Fibroblast of lung (primary cell): ENCODE measurements around the gene CD276. TPM values are rescaled to one million over a fixed set of nuclear protein-coding genes. Genes with fewer than 3 reads are reported as not detected.

ENCODE experiments used
- DNase-seq, 2 donors: peaks; one replicate each; pipeline versions ENCODE4 v3.0.0 to v3.0.0-alpha.2; 2010; ENCODE audit warnings: low read depth in 2 of 2
- H2AFZ ChIP-seq: 2 replicates; pipeline ENCODE4 v1.5.1; 2012; ENCODE audit warnings: low read length, control low read depth, inconsistent platforms
- H3K27ac ChIP-seq: 2 replicates; pipeline ENCODE4 v1.5.1; 2011; ENCODE audit warnings: low read length, control low read depth; ENCODE audit not compliant: insufficient read depth
- H3K27me3 ChIP-seq: 2 replicates; pipeline ENCODE4 v1.5.1; 2011; ENCODE audit warnings: mild to moderate bottlenecking, low read length; ENCODE audit not compliant: control insufficient read depth, insufficient read depth
- H3K36me3 ChIP-seq: 2 replicates; pipeline ENCODE4 v1.5.1; 2011; ENCODE audit warnings: low read length; ENCODE audit not compliant: control insufficient read depth, insufficient read depth
- H3K4me1 ChIP-seq: 2 replicates; pipeline ENCODE4 v1.5.1; 2011; ENCODE audit warnings: low read length; ENCODE audit not compliant: control insufficient read depth, insufficient read depth; ENCODE audit errors: extremely low read depth
- H3K4me2 ChIP-seq: 2 replicates; pipeline ENCODE4 v1.5.1; 2011; ENCODE audit warnings: low read length, control low read depth; ENCODE audit not compliant: insufficient read depth; ENCODE audit errors: extremely low read depth
- H3K4me3 ChIP-seq, 4 experiments: fragments of 200-600 bp in 1 of 4; sonication (generic) in 1 of 4; replicated peaks in 1 of 4; 2 replicates each; pipeline ENCODE4 v1.5.1; 2011 to 2016; ENCODE audit warnings: low read length in 4 of 4, low read depth in 3 of 4, mild to moderate bottlenecking in 3 of 4, control low read depth in 2 of 4, inconsistent platforms in 1 of 4, mixed read lengths in 1 of 4; ENCODE audit not compliant: insufficient read depth in 1 of 4; ENCODE audit errors: control extremely low read depth in 1 of 4
- H3K79me2 ChIP-seq: 2 replicates; pipeline ENCODE4 v1.5.1; 2012; ENCODE audit warnings: mild to moderate bottlenecking, low read length, inconsistent platforms; ENCODE audit not compliant: control insufficient read depth, insufficient read depth
- H3K9ac ChIP-seq: 2 replicates; pipeline ENCODE4 v1.5.1; 2011; ENCODE audit warnings: mild to moderate bottlenecking, low read length, control low read depth; ENCODE audit not compliant: insufficient read depth
- H3K9me3 ChIP-seq: 2 replicates; pipeline ENCODE4 v1.5.1; 2012; ENCODE audit warnings: low read depth, low read length; ENCODE audit not compliant: control insufficient read depth, insufficient read depth
- H4K20me1 ChIP-seq: 2 replicates; pipeline ENCODE4 v1.5.1; 2011; ENCODE audit warnings: low read length; ENCODE audit not compliant: control insufficient read depth, insufficient read depth; ENCODE audit errors: extremely low read depth
- EZH2 ChIP-seq: IDR thresholded peaks from 2 replicates; pipeline ENCODE4 v1.5.1; 2012; ENCODE audit warnings: low read length, control low read depth, mild to moderate bottlenecking; ENCODE audit errors: missing control alignments
- polyA plus RNA-seq, 2 donors: library from polyadenylated mRNA; depleted of rRNA in 1 of 2; stranded (reverse) in 1 of 2; unstranded in 1 of 2; fragments of >200 nt; gene quantifications; 2 replicates each; pipeline ENCODE4 v1.2.1, GENCODE V29; 2011 to 2012; ENCODE audit warnings: missing spikeins in 1 of 2
- total RNA-seq: library from RNA; depleted of rRNA; stranded (reverse); fragments of >200 nt; gene quantifications from 2 replicates; pipeline ENCODE4 v1.2.1, GENCODE V29; 2014
- TF ChIP-seq, protein P1 (sequence below), 2 donors: IDR thresholded peaks in 1 of 2; conservative IDR thresholded peaks in 1 of 2; 1 replicate in 1 of 2; 2 replicates in 1 of 2; pipeline ENCODE4 v1.5.1; 2011 to 2012; ENCODE audit warnings: low read length in 2 of 2, control low read depth in 1 of 2, inconsistent platforms in 1 of 2, low read depth in 1 of 2, mild to moderate bottlenecking in 1 of 2

CD276 gene
- total and polyA plus RNA-seq, 2 donors (not counting 1 experiment from before 2014, with no cell fraction given): 88.5 to 103 TPM

GRCh38 chr15:73679964-73680363 lies 4.2 kb upstream of the CD276 start:
- Histone ChIP-seq H2AFZ (no peak overlapping the region), H4K20me1 (no peaks in the 10 kb centered on the region), H3K4me3 (no peak overlapping the region), H3K9ac (no peak overlapping the region), H3K79me2 (peaks cover 4% of the 10 kb centered on the region), H3K4me1 (peaks cover 8% of the 10 kb centered on the region), H3K4me2 (no peak overlapping the region), H3K36me3 (no peaks in the 10 kb centered on the region), H3K27me3 (peaks cover 2% of the 10 kb centered on the region), H3K9me3 (no peaks in the 10 kb centered on the region), H3K27ac (no peak overlapping the region)
- no peak for TF ChIP-seq EZH2
- TF ChIP-seq, protein P1, sequence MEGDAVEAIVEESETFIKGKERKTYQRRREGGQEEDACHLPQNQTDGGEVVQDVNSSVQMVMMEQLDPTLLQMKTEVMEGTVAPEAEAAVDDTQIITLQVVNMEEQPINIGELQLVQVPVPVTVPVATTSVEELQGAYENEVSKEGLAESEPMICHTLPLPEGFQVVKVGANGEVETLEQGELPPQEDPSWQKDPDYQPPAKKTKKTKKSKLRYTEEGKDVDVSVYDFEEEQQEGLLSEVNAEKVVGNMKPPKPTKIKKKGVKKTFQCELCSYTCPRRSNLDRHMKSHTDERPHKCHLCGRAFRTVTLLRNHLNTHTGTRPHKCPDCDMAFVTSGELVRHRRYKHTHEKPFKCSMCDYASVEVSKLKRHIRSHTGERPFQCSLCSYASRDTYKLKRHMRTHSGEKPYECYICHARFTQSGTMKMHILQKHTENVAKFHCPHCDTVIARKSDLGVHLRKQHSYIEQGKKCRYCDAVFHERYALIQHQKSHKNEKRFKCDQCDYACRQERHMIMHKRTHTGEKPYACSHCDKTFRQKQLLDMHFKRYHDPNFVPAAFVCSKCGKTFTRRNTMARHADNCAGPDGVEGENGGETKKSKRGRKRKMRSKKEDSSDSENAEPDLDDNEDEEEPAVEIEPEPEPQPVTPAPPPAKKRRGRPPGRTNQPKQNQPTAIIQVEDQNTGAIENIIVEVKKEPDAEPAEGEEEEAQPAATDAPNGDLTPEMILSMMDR (conservative IDR thresholded peaks at IDR 0.05 in 1 of 2, IDR thresholded peaks at IDR 0.05 in 1 of 2; ENCODE audit: low read depth in 1 of 2, low read length in 2 of 2): no peak
- DNase-seq: no peak

- Histone ChIP-seq H4K20me1 (no peaks in the 10 kb centered on the region), H3K79me2 (peaks cover 8% of the 10 kb centered on the region), H3K9ac (no peak overlapping the region), H3K4me2 (no peak overlapping the region), H3K36me3 (no peaks in the 10 kb centered on the region), H3K9me3 (no peaks in the 10 kb centered on the region), H3K27ac (no peak overlapping the region), H3K4me3 (no peak overlapping the region), H3K4me1 (peaks cover 8% of the 10 kb centered on the region), H3K27me3 (no peaks in the 10 kb centered on the region), H2AFZ (no peak overlapping the region)
- peak in 1 of 2 donors; percentile 22 for DNase-seq
- TF ChIP-seq, protein P1 (conservative IDR thresholded peaks at IDR 0.05 in 1 of 2, IDR thresholded peaks at IDR 0.05 in 1 of 2; ENCODE audit: low read depth in 1 of 2, low read length in 2 of 2): no peak
- no peak for TF ChIP-seq EZH2
These were observed 3.6 kb upstream of the CD276 start for GRCh38 chr15:73680549-73680948.

DNA sequence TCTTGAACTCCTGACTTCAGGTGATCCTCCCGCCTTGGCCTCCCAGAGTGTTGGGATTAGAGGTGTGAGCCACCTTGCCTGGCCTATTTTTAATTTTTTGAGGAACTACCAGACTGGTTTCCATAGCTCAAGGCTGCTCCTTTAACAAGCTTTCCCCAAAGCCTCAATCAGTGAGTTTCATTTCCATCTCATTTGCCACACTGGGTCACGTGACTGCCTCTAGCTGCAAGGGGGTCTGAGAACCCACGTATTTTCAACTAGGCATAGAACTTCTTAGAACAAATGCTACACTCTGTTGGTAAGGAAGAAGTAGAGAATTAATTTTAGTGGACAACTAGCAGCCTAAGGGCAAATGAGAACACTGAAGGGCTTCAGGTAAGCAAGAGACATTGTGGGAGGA lies 3.1 kb upstream of the CD276 start:
- H3K36me3 ChIP-seq: no peaks in the 10 kb centered on the region
- TF ChIP-seq, protein P1 (conservative IDR thresholded peaks at IDR 0.05 in 1 of 2, IDR thresholded peaks at IDR 0.05 in 1 of 2; ENCODE audit: low read depth in 1 of 2, low read length in 2 of 2): no peak
- TF ChIP-seq EZH2: no peak
- no peak overlapping the region for H3K27ac ChIP-seq
- H3K79me2 ChIP-seq: peaks cover 13% of the 10 kb centered on the region
- no peak overlapping the region for H3K4me2 ChIP-seq
- no peaks in the 10 kb centered on the region for H4K20me1 ChIP-seq
- no peak overlapping the region for H2AFZ ChIP-seq
- H3K4me1 ChIP-seq: peaks cover 11% of the 10 kb centered on the region
- DNase-seq: no peak
- no peaks in the 10 kb centered on the region for H3K27me3 ChIP-seq
- no peak overlapping the region for H3K4me3 ChIP-seq
- no peaks in the 10 kb centered on the region for H3K9me3 ChIP-seq
- H3K9ac ChIP-seq: no peak overlapping the region
